H1 (cell line): ENCODE measurements around the gene SPEF2. TPM values are rescaled to one million over a fixed set of nuclear protein-coding genes. Genes with fewer than 3 reads are reported as not detected.

ENCODE experiments used
- CTCF ChIA-PET: fragments of 300-600 bp; sonication (Branson Sonifier 250); formaldehyde crosslinking; loops from one replicate; lab custom pipeline; 2021; ENCODE audit not compliant: partially characterized antibody; lab: Charles Lee
- POLR2A ChIA-PET: fragments of 300-600 bp; sonication (Branson Sonifier 250); formaldehyde crosslinking; loops from one replicate; lab custom pipeline; 2021; ENCODE audit warnings: inconsistent platforms; ENCODE audit not compliant: partially characterized antibody; lab: Charles Lee
- DNase-seq, 2 experiments: peaks; one replicate each; pipeline versions ENCODE4 v3.0.0 to v3.0.0-alpha.2; 2010 to 2022; ENCODE audit warnings: low spot score in 2 of 2, low read depth in 1 of 2, mixed read lengths in 1 of 2
- FAIRE-seq: peaks from 2 replicates; lab custom pipeline; 2011; peaks lifted over from hg19 to GRCh38; lab: Jason Lieb, UNC
- H2AFZ ChIP-seq: 2 replicates; pipeline ENCODE4 v1.8.1; 2012; ENCODE audit warnings: low read length, inconsistent platforms
- H2AK5ac ChIP-seq: 2 replicates; pipeline ENCODE4 v1.6.1; 2013; ENCODE audit warnings: low read depth, low read length
- H2BK120ac ChIP-seq: replicated peaks from 2 replicates; pipeline ENCODE3; 2013; ENCODE audit warnings: low read depth, low read length, inconsistent platforms
- H2BK12ac ChIP-seq: 2 replicates; pipeline ENCODE4 v1.6.1; 2013; ENCODE audit warnings: low read depth, low read length
- H2BK15ac ChIP-seq: 2 replicates; pipeline ENCODE4 v1.6.1; 2013; ENCODE audit warnings: low read length
- H2BK20ac ChIP-seq: 2 replicates; pipeline ENCODE4 v1.6.1; 2013; ENCODE audit warnings: low read length
- H2BK5ac ChIP-seq: 2 replicates; pipeline ENCODE4 v1.6.1; 2013; ENCODE audit warnings: low read depth, low read length
- H3K14ac ChIP-seq: 2 replicates; pipeline ENCODE4 v1.6.1; 2013; ENCODE audit warnings: inconsistent platforms; ENCODE audit not compliant: insufficient read length
- H3K18ac ChIP-seq: 2 replicates; pipeline ENCODE4 v1.6.1; 2013; ENCODE audit warnings: low read length; ENCODE audit errors: extremely low read depth
- H3K23ac ChIP-seq: 2 replicates; pipeline ENCODE4 v1.6.1; 2013; ENCODE audit warnings: inconsistent platforms; ENCODE audit not compliant: insufficient read length
- H3K23me2 ChIP-seq: 2 replicates; pipeline ENCODE4 v1.6.1; 2013; ENCODE audit warnings: low read depth, low read length
- H3K27ac ChIP-seq: 2 replicates; pipeline ENCODE4 v1.6.1; 2011; ENCODE audit warnings: low read depth, low read length, inconsistent platforms
- H3K27me3 ChIP-seq, 4 experiments: replicated peaks in 1 of 4; 1 replicate in 1 of 4; 2 replicates in 3 of 4; pipeline versions ENCODE4 v1.6.1 to v1.8.1; 2011 to 2013; ENCODE audit warnings: low read length in 3 of 4, mild to moderate bottlenecking in 3 of 4, inconsistent platforms in 2 of 4, mixed read lengths in 2 of 4, moderate library complexity in 1 of 4; ENCODE audit not compliant: control insufficient read depth in 3 of 4, insufficient read depth in 3 of 4; ENCODE audit errors: extremely low read depth in 1 of 4
- H3K36me3 ChIP-seq, 4 experiments: 2 replicates each; pipeline versions ENCODE4 v1.6.1 to v1.8.1; 2011 to 2013; ENCODE audit warnings: mild to moderate bottlenecking in 4 of 4, low read length in 3 of 4, moderate library complexity in 2 of 4, control low read depth in 1 of 4, inconsistent platforms in 1 of 4; ENCODE audit not compliant: insufficient read depth in 4 of 4, control insufficient read depth in 2 of 4
- H3K4ac ChIP-seq: replicated peaks from 2 replicates; pipeline ENCODE3; 2013; ENCODE audit warnings: low read length, low read depth, mixed read lengths, inconsistent platforms; ENCODE audit not compliant: insufficient read length
- H3K4me1 ChIP-seq, 4 experiments: replicated peaks in 1 of 4; 1 replicate in 1 of 4; 2 replicates in 3 of 4; pipeline versions ENCODE4 v1.6.1 to v1.8.1; 2011 to 2013; ENCODE audit warnings: low read length in 3 of 4, inconsistent platforms in 2 of 4, mixed read lengths in 1 of 4; ENCODE audit not compliant: insufficient read depth in 4 of 4, control insufficient read depth in 3 of 4
- H3K4me2 ChIP-seq, 2 experiments: 2 replicates each; pipeline versions ENCODE4 v1.6.1 to v1.8.1; 2011 to 2013; ENCODE audit warnings: low read depth in 2 of 2, low read length in 2 of 2, control low read depth in 1 of 2, inconsistent platforms in 1 of 2, mild to moderate bottlenecking in 1 of 2; ENCODE audit not compliant: insufficient read depth in 1 of 2
- H3K4me3 ChIP-seq, 4 experiments: fragments of 200-600, 300-600 bp in 1 of 4; sonication (generic), shearing (Covaris generic), sonication (Bioruptor Twin) in 1 of 4; 2 replicates each; pipeline versions ENCODE4 v1.5.1 to v1.8.1; 2011 to 2016; ENCODE audit warnings: low read length in 4 of 4, low read depth in 3 of 4, control low read depth in 2 of 4, inconsistent platforms in 2 of 4, mild to moderate bottlenecking in 2 of 4, mixed read lengths in 1 of 4, moderate library complexity in 1 of 4; ENCODE audit not compliant: insufficient read depth in 2 of 4; ENCODE audit errors: extremely low read depth in 1 of 4
- H3K56ac ChIP-seq: replicated peaks from 2 replicates; pipeline ENCODE3; 2013; ENCODE audit warnings: low read depth, mild to moderate bottlenecking, mixed read lengths, low read length, inconsistent platforms; ENCODE audit not compliant: insufficient read length
- H3K79me1 ChIP-seq: 2 replicates; pipeline ENCODE4 v1.6.1; 2013; ENCODE audit warnings: low read depth, low read length, control low read depth
- H3K79me2 ChIP-seq, 2 experiments: 2 replicates each; pipeline versions ENCODE4 v1.6.1 to v1.8.1; 2012 to 2013; ENCODE audit warnings: low read length in 2 of 2, mild to moderate bottlenecking in 2 of 2, inconsistent platforms in 1 of 2; ENCODE audit not compliant: insufficient read depth in 2 of 2, control insufficient read depth in 1 of 2
- H3K9ac ChIP-seq, 4 experiments: replicated peaks in 1 of 4; 1 replicate in 1 of 4; 2 replicates in 3 of 4; pipeline versions ENCODE4 v1.6.1 to v1.8.1; 2011 to 2013; ENCODE audit warnings: low read depth in 3 of 4, low read length in 3 of 4, control low read depth in 2 of 4, mild to moderate bottlenecking in 2 of 4, moderate library complexity in 2 of 4, inconsistent platforms in 1 of 4; ENCODE audit errors: extremely low read depth in 1 of 4
- H3K9me3 ChIP-seq, 2 experiments: 2 replicates each; pipeline versions ENCODE4 v1.6.1 to v1.8.1; 2012 to 2013; ENCODE audit warnings: mild to moderate bottlenecking in 2 of 2, moderate library complexity in 2 of 2, control low read depth in 1 of 2, inconsistent platforms in 1 of 2, low read depth in 1 of 2, low read length in 1 of 2, mixed read lengths in 1 of 2; ENCODE audit not compliant: insufficient read depth in 2 of 2
- H4K20me1 ChIP-seq, 2 experiments: replicated peaks in 1 of 2; 2 replicates each; pipeline versions ENCODE3 to v1.8.1; 2011 to 2013; ENCODE audit warnings: inconsistent platforms in 2 of 2, low read length in 2 of 2, mild to moderate bottlenecking in 1 of 2; ENCODE audit not compliant: insufficient read depth in 2 of 2, control insufficient read depth in 1 of 2
- H4K5ac ChIP-seq: 2 replicates; pipeline ENCODE4 v1.6.1; 2013; ENCODE audit warnings: low read length, low read depth, mixed read lengths, inconsistent platforms; ENCODE audit not compliant: insufficient read length
- H4K8ac ChIP-seq: 2 replicates; pipeline ENCODE4 v1.8.0; 2013; ENCODE audit warnings: mild to moderate bottlenecking, moderate library complexity, low read length, inconsistent platforms; ENCODE audit not compliant: insufficient read depth; ENCODE audit errors: extremely low read depth
- H4K91ac ChIP-seq: replicated peaks from 2 replicates; pipeline ENCODE3; 2013; ENCODE audit warnings: low read length, mixed read lengths, inconsistent platforms; ENCODE audit not compliant: insufficient read length
- ATF2 ChIP-seq: IDR thresholded peaks from 2 replicates; pipeline ENCODE4 v1.6.1; 2012; ENCODE audit warnings: low read length, inconsistent platforms
- ATF3 ChIP-seq: IDR thresholded peaks from 2 replicates; pipeline ENCODE4 v1.6.1; 2011; ENCODE audit warnings: low read depth, mild to moderate bottlenecking, low read length; ENCODE audit not compliant: insufficient read depth
- BCL11A ChIP-seq, 2 experiments: IDR thresholded peaks; one replicate each; pipeline ENCODE4 v1.6.1; 2011; ENCODE audit warnings: low read depth in 2 of 2, low read length in 2 of 2, mild to moderate bottlenecking in 2 of 2
- BRCA1 ChIP-seq: IDR thresholded peaks from 2 replicates; pipeline ENCODE4 v1.6.1; 2012; ENCODE audit warnings: low read depth, low read length, improper control_type of control experiment
- CREB1 ChIP-seq: IDR thresholded peaks from 2 replicates; pipeline ENCODE4 v1.6.1; 2012; ENCODE audit warnings: inconsistent platforms
- EGR1 ChIP-seq: IDR thresholded peaks from 2 replicates; pipeline ENCODE4 v1.6.1; 2011; ENCODE audit warnings: low read depth, low read length, borderline replicate concordance
- EP300 ChIP-seq, 2 experiments: IDR thresholded peaks; 1 replicate in 1 of 2; 2 replicates in 1 of 2; pipeline ENCODE4 v1.6.1; 2011 to 2012; ENCODE audit warnings: low read depth in 2 of 2, low read length in 2 of 2, mild to moderate bottlenecking in 2 of 2, borderline replicate concordance in 1 of 2, inconsistent platforms in 1 of 2, moderate library complexity in 1 of 2
- FOSL1 ChIP-seq: IDR thresholded peaks from 2 replicates; pipeline ENCODE4 v1.6.1; 2011; ENCODE audit warnings: mild to moderate bottlenecking, low read depth, low read length, moderate library complexity; ENCODE audit not compliant: insufficient read depth
- GABPA ChIP-seq: IDR thresholded peaks from 2 replicates; pipeline ENCODE4 v1.6.1; 2011; ENCODE audit warnings: mild to moderate bottlenecking, low read length, moderate library complexity, borderline replicate concordance; ENCODE audit not compliant: insufficient read depth
- POU5F1 ChIP-seq: IDR thresholded peaks from 2 replicates; pipeline ENCODE4 v1.6.1; 2011; ENCODE audit warnings: low read depth, mild to moderate bottlenecking, low read length, moderate library complexity
- SIX5 ChIP-seq: IDR thresholded peaks from 2 replicates; pipeline ENCODE4 v1.6.1; 2011; ENCODE audit warnings: mild to moderate bottlenecking, low read depth, low read length
- ZNF274 ChIP-seq: IDR thresholded peaks from 2 replicates; pipeline ENCODE4 v1.7.0; 2012; ENCODE audit warnings: low read length, borderline replicate concordance; ENCODE audit errors: extremely low read depth
- WGBS, 2 experiments: shearing (Covaris generic) in 1 of 2; methylation state at CpG; one replicate each; pipeline versions ENCODE4 v1.1.6 to v1.1.7; 2013 to 2015; ENCODE audit warnings: low lambda C conversion rate in 2 of 2, mixed read lengths in 2 of 2, inconsistent platforms in 1 of 2, low coverage in 1 of 2, missing lambda C conversion rate in 1 of 2; ENCODE audit not compliant: insufficient replicate concordance in 2 of 2, insufficient coverage in 1 of 2, insufficient read length in 1 of 2; ENCODE audit errors: extremely low coverage in 1 of 2, missing lambda C conversion rate in 1 of 2; 5-methylcytosine and 5-hydroxymethylcytosine counted together
- polyA plus RNA-seq, 7 experiments: library from polyadenylated mRNA; depleted of rRNA in 3 of 7; stranded (reverse) in 5 of 7; unstranded in 2 of 7; fragments of >200 nt in 5 of 7; fragments of 200-250 nt in 2 of 7; gene quantifications; 1 replicate in 5 of 7; 2 replicates in 1 of 7; 4 replicates in 1 of 7; pipeline versions ENCODE4 v1.2.1 to v1.2.3, GENCODE V29; 2011 to 2013; ENCODE audit warnings: missing spikeins in 2 of 7, mixed read lengths in 2 of 7
- total RNA-seq: library from RNA; stranded (reverse); fragmentation: NEBNext Ultra II Directional; extraction: Animal tissue kit (Norgen Biotek cat#: 25700); gene quantifications from 2 replicates; pipeline ENCODE4 v1.2.1, GENCODE V29; 2021

The SPEF2 gene
- total and polyA plus RNA-seq, 2 of the 8 experiments (the other 6 are each of a cell fraction or from before 2014, with no cell fraction given) = 0.14 to 0.73 TPM

- Histone ChIP-seq H4K91ac (no peak overlapping the region), H2AFZ (no peak overlapping the region), H3K27me3 (no peaks in the 10 kb centered on the region), H2AK5ac (no peak overlapping the region), H3K79me1 (no peaks in the 10 kb centered on the region), H4K5ac (no peak overlapping the region), H3K56ac (no peak overlapping the region), H3K9me3 (no peaks in the 10 kb centered on the region), H2BK120ac (no peak overlapping the region), H3K23me2 (no peaks in the 10 kb centered on the region), H3K4me2 (no peak overlapping the region), H2BK12ac (no peak overlapping the region), H3K79me2 (no peaks in the 10 kb centered on the region), H3K4ac (no peak overlapping the region), H3K18ac (no peak overlapping the region), H2BK15ac (no peak overlapping the region), H2BK20ac (no peak overlapping the region), H3K36me3 (no peaks in the 10 kb centered on the region), H3K14ac (no peak overlapping the region), H3K9ac (no peak overlapping the region), H4K20me1 (no peaks in the 10 kb centered on the region), H2BK5ac (no peak overlapping the region), H3K27ac (no peak overlapping the region), H3K4me3 (no peak overlapping the region), H3K4me1 (no peaks in the 10 kb centered on the region), H3K23ac (no peak overlapping the region), H4K8ac (no peak overlapping the region)
- FAIRE-seq = no peak
- POLR2A ChIA-PET = no interaction called here
- CTCF ChIA-PET = no interaction called here
- DNase-seq = no peak
- 95% methylated on average over 3 of the region's 3 CpGs; no CpG with 5 or more reads in 1 of the 2 experiments for WGBS, 2 experiments
- TF ChIP-seq POU5F1 (no peak), BCL11A (IDR thresholded peaks at IDR 0.05; ENCODE audit: low read depth in 2 of 2, low read length in 2 of 2) (no peak), ATF2 (no peak), ATF3 (no peak), EGR1 (no peak), FOSL1 (no peak), GABPA (no peak), SIX5 (no peak), CREB1 (no peak), ZNF274 (no peak), EP300 (IDR thresholded peaks at IDR 0.05; ENCODE audit: borderline replicate concordance in 1 of 2, low read depth in 2 of 2, low read length in 2 of 2) (no peak), BRCA1 (no peak)
Measured at GRCh38 chr5:35735718-35736117, 118.1 kb downstream of the SPEF2 start.
